ENCODE data around the gene RIC3.

GRCh38 chr11:8102965-8103364 is 65.9 kb downstream of the RIC3 start:
- TF ChIP-seq CTCF (IDR thresholded peaks at IDR 0.05 in 8 of 11, conservative IDR thresholded peaks at IDR 0.05 in 3 of 11) (no peak), POLR2A (IDR thresholded peaks at IDR 0.05) (no peak), POLR2AphosphoS5 (IDR thresholded peaks at IDR 0.05) (no peak)
